Esophagus muscularis mucosa (tissue), 3 donors: Measurements from ENCODE around the gene GLO1.

Experiments used
- POLR2A ChIP-seq: fragments of 450-650 bp; IDR thresholded peaks from one replicate; pipeline ENCODE4 v1.6.1; 2017; ENCODE audit warnings: antibody characterized with exemption, moderate library complexity, mild to moderate bottlenecking, low read depth
- TF ChIP-seq, protein P1 (sequence below), 3 experiments: fragments of 200-600 bp in 2 of 3; fragments of 450-650 bp in 1 of 3; sonication (generic) in 2 of 3; IDR thresholded peaks; one replicate each; pipeline ENCODE4 v1.5.1; 2017 to 2019; ENCODE audit warnings: antibody characterized with exemption in 3 of 3, mild to moderate bottlenecking in 2 of 3, moderate library complexity in 1 of 3

DNA sequence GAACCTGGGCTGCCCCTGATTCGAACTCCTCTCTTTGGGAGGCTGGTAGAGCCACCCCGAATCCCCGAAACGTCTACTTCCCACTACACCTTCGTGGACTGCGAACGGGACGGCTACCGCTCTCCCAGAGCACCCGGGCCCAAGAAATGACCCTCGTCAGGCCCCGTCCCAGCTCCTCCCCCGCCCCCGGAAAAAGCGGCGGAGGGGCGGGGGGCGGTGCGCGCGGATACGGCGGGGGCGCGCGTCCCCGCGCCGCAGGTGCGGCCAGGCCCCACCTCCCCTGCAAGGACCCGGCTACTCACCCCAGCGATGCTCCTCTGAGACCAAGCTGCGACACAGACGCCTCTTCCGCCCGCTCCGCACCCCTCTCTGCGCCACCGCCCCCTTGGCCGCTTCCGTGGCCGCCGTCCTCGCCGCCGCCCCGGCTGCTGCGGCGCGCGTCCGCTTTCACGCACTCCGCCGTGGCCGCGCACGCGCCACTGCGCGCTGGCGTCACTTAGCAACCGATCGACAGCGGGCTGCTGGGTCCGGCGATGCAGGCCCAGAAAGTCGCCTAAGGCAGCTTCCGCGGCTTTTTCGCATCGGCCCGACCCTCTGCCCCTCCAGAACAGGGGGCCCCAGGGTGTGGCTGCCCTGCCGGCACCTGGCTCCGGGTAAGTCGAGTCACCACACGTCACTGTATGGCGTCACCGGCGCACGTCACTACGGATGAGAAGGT, 63.3 kb downstream of the GLO1 start, which contains the start of gene BTBD9:
- TF ChIP-seq POLR2A: no peak
- TF ChIP-seq, protein P1, sequence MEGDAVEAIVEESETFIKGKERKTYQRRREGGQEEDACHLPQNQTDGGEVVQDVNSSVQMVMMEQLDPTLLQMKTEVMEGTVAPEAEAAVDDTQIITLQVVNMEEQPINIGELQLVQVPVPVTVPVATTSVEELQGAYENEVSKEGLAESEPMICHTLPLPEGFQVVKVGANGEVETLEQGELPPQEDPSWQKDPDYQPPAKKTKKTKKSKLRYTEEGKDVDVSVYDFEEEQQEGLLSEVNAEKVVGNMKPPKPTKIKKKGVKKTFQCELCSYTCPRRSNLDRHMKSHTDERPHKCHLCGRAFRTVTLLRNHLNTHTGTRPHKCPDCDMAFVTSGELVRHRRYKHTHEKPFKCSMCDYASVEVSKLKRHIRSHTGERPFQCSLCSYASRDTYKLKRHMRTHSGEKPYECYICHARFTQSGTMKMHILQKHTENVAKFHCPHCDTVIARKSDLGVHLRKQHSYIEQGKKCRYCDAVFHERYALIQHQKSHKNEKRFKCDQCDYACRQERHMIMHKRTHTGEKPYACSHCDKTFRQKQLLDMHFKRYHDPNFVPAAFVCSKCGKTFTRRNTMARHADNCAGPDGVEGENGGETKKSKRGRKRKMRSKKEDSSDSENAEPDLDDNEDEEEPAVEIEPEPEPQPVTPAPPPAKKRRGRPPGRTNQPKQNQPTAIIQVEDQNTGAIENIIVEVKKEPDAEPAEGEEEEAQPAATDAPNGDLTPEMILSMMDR (IDR thresholded peaks at IDR 0.05): no peak
